GM21717 (cell line): ENCODE data around the gene PTN.
"Not testable (repeated sequence)": the region's sequence is repeated elsewhere in the genome, so short reads cannot be mapped to it uniquely, and the experiment has no call there.

Experiments used
- ATAC-seq: cut with Tn5 transposase; IDR thresholded peaks from one replicate; pipeline ENCODE4 v1.9.1; 2021; ENCODE audit warnings: mild to moderate bottlenecking, moderate library complexity; ENCODE audit not compliant: unreplicated experiment

The PTN gene

DNA sequence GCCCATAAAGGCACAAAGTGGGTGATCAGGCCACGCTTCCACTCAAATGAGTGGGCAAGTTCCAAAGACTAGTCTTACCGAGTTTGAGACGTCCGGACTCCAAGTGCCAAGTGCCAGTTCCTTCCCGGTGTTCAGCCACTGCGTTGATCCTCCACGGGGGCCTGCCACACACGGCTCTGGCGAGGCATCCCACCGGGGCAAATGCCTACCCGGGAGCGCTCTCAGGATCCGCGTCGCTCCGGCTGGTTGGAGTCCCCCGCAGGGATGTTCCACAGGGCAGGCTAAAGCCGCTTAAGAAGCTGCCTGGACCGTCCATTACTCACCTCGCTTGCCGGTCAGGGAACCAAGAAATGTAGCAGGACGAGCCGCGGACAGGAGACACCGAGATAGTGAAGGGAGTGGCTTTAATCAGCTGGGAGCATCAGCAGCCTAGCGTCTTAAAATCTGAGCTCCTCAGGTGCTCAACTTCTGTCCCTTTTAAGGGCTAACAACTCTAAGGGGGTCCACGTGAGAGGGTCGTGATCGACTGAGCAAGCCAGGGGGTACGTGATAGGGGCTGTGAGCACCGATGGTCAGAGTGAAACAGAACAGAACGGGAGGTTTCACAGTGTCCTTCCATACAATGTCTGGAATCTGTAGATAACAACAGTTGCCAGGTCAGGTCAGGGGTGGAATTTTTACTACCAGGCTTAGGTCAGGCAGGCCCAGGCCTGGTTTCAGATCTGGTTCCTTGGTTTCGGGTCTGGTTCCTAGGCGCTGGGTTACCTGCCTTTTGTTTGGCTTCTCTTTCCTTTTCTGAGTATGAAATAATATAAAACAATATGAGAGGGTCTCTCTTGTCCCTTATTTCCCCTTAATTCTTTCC lies 75.3 kb downstream of the PTN start:
- ATAC-seq = not testable (repeated sequence)

GRCh38 chr7:137266764-137267163 lies 76.8 kb downstream of the PTN start:
- no peak for ATAC-seq

DNA sequence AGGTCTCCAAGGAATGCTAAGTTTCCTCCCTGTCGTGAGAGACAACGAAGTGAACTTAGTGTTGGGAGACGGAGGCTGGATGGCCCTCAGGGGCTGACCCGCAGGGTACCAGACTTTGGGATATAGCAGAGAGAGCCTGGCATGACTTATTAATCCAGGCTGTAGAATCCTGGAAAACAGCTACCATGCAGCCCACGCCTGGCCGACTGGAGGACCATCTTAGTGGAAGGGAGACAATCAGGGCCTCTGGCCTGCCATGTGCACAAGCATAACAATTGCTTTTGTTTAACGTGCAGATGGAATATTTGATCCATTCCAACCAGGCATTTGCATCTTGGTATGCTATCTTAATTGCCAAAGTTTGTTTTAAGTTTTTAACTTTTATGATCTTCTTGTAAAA lies 78.1 kb downstream of the PTN start:
- ATAC-seq = not testable (repeated sequence)

GRCh38 chr7:137262599-137262998 lies 80.9 kb downstream of the PTN start:
- ATAC-seq = no peak

- no peak for ATAC-seq
Observed at GRCh38 chr7:137258552-137258951, 85.0 kb downstream of the PTN start.

- ATAC-seq = no peak
Observed at GRCh38 chr7:137254766-137255165, 88.8 kb downstream of the PTN start.

- ATAC-seq = no peak
Observed at GRCh38 chr7:137245890-137246289, 97.6 kb downstream of the PTN start.

GRCh38 chr7:137245186-137245585 lies 98.3 kb downstream of the PTN start:
- no peak for ATAC-seq

DNA sequence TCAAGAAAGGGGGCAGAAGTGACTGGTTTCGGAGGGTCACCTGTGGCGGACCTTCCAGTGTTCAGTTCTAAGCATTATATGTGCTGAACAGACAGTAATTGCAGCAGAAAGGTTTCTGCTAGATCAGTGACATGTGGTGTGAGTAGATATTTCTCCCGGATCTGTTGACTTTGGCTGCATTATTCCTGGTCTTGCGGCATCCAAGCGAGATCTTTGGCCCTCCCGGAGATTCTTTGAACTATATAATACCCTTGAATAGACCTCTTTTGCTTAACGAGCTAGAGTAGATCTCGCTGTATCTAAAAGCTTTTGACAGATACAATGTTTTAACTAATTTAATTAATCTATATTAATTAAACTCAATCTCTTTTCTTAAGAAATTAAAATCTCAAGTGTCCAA lies 99.8 kb downstream of the PTN start:
- ATAC-seq = no peak

DNA sequence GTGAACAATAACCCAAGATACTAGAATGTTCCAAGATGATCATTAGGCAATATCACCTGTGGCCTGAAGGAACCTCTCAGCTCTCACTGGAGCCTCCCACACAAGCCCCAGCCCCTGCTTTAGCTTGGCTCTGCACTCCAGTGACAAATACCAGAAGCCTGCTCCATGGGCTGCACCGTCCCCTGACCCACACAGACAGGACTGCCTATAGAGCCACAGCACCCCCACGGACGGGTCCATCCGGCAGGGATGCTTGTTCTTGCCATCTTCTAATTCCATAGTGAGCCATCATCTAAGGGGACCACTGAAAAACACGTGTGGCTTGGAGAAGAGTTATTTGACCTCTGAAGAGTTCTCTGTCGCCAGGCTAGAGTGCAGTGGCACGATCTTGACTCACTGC lies 100.9 kb downstream of the PTN start:
- ATAC-seq = no peak

- ATAC-seq = no peak
Observed at GRCh38 chr7:137241655-137242360, 101.7 kb downstream of the PTN start.

DNA sequence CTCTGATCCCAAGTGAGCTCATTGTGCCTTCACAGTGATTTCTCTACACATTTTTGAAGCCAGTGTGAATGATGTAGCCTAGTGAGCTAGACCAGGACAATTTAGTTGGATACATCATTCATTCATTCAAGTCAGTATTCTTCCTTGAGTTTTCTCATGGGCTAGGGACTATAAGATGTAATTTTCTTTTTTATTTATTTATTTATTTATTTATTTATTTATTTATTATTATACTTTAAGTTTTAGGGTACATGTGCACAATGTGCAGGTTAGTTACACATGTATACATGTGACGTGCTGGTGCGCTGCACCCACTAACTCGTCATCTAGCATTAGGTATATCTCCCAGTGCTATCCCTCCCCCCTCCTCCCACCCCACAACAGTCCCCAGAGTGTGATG lies 104.3 kb downstream of the PTN start:
- ATAC-seq = not testable (repeated sequence)

- ATAC-seq = no peak
Observed at GRCh38 chr7:137235434-137235833, 108.1 kb downstream of the PTN start.

DNA sequence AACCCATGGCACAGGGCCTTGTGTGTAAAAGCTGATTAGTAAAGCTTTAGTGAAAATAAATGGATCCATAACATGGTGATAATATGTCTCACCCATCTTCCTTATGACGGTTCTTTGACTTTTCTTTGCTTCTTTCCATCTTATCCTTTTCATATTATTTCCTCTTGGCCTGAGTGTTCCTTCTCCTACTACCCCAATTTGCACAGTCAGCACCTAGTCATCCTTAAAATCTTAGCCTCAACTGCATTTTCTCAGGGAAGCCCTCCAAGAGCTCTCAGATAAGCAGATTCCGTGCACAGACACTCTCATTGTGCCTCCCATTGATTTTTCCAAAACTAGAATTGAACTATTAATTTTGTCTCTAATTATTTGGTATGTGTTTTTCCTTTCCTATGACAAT lies 112.4 kb downstream of the PTN start:
- ATAC-seq = no peak

DNA sequence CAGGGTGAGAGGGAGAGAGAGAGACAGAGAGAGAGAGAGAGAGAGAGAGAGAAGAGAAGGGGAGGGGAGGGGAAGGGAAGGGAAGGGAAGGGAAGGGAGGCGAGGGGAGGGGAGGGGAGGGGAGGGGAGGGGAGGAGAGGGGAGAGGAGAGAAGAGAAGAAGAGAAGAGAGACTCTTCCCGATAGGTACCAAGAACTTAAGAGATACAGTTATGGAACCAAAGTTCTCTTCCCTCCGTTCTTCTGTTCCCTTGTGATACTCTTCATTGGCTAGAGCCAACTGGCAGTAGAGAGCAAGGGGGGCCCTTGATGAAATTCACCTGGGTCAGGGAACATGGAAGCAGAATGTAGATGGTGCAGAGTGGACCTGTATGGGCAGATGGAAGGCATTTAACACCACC lies 122.1 kb downstream of the PTN start:
- ATAC-seq = no peak

DNA sequence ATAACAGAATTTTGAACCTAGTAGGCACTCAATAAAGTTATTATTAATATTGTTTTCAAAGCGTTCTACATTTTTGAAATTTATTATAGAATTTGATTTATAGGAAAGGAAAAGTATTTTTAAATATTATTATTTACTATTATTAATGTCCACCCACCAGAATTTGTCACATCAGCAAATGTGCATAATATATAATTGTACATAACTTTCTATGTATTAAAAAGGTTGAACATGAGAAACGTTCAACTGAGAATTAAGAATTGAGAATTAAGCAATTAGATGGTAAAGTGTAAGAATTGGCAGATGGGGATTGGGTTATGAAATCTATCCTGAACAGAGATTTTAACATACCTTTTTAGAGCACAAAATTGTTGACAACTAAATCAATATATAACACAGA lies 129.8 kb downstream of the PTN start:
- ATAC-seq = no peak

GRCh38 chr7:137209151-137209817 lies 134.2 kb downstream of the PTN start:
- ATAC-seq = no peak

DNA sequence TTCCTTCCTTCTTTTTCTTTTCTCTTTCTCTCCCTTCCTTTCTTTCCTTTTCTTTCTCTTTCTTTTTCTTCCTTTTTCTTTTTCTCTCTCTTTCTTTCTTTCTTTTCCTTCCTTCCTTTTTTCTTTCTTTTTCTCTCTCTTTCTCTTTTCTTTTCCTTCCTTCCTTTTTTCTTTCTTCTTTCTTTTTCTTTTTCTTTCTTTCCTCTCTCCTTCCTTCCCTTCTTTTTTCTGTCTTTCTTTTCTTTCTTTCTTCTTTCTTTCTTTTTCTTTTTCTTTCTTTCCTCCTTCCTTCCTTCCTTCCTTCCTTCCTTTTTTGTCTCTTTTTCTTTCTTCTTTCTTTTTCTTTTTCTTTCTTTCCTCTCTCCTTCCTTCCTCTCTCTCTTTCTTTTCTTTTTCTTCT lies 136.8 kb downstream of the PTN start:
- ATAC-seq = no peak

DNA sequence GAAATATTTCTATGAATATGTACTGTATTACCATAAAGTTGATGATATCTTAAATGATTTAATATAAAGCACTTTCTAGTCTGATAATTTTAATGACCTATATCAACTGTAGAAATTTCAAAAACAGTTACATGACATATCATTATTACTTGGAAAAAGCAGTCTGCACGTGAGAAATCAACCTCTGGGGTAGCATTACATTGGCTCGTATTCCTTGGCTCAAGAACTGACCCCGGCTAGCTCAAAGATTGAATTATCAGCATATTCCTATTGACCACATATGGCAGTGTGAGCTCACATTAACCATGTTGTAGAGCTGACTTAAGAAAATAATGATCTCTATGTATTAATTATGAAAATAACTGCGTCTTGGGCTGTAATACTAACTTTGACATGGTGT lies 139.3 kb downstream of the PTN start:
- ATAC-seq = no peak

DNA sequence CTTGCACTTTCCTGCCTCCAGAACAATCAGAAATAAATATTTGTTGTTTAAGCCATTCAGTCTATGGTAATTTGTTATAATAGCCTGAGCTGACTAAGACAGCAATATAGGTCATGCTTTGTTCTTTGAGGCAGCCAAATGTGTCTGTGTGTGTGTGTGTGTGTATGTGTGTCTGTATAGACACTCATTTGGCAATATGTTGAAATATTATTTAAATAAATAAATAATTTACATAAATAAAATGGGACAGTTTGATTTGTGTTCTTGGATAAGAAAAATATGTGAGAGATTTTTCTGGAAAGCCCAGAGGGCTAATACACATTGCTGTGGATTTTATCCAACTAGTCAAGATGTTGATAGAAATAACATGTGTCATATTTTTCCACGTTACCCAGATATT lies 140.2 kb downstream of the PTN start:
- no peak for ATAC-seq

DNA sequence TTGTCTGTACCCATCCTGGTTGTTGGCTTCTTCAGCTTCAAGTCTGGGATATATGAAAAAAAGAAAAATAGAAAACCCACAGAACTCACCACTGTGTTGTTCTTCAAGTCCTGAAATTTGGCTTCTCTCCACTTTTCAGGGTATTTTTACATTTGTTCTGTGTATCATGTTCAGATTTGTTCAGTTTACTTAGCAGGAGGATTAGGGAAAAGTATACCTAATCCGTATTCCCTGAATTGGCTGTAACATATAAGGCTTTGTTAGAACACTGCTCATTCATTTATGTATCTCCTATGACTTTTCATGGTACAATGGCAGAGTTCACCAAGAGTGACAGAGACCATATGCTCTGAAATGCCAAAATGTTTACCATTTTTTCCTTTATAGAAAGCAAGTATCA lies 146.9 kb downstream of the PTN start:
- ATAC-seq = no peak

GRCh38 chr7:137195996-137196395 lies 147.5 kb downstream of the PTN start:
- ATAC-seq = no peak
